ENCODE data around the gene SYT1.

- peak in 1 of 2 experiments; percentile 27; a peak in 1 of 4 replicates for TF ChIP-seq CTCF (conservative IDR thresholded peaks at IDR 0.05; ENCODE audit: low read depth in 2 of 2)
- peak; percentile 62 for TF ChIP-seq POLR2AphosphoS5 (IDR thresholded peaks at IDR 0.05; ENCODE audit: low read depth)
- no peak for TF ChIP-seq REST (IDR thresholded peaks at IDR 0.05; ENCODE audit: unreplicated experiment)
- TF ChIP-seq EZH2 (IDR thresholded peaks at IDR 0.05; ENCODE audit: low read depth, unreplicated experiment) = no peak
- no peak for TF ChIP-seq CREB1 (CRISPR knock-in tag; IDR thresholded peaks at IDR 0.05; ENCODE audit: low read depth)
- TF ChIP-seq ZNF331 (CRISPR knock-in tag; IDR thresholded peaks at IDR 0.05; ENCODE audit: low read depth) = no peak
- no peak for TF ChIP-seq EZH2phosphoT487 (IDR thresholded peaks at IDR 0.05; ENCODE audit: unreplicated experiment)
- no peak for TF ChIP-seq JUNB (IDR thresholded peaks at IDR 0.05; ENCODE audit: unreplicated experiment)
- no peak for TF ChIP-seq ZNF114 (CRISPR knock-in tag; IDR thresholded peaks at IDR 0.05)
These were observed 832 bp upstream of the SYT1 start for GRCh38 chr12:78863482-78864402.
